IPS-NIHi7 (cell line): ENCODE results near the gene ANXA6.

Experiments used
- DNase-seq: peaks from one replicate; pipeline ENCODE4 v3.0.0; 2012; ENCODE audit warnings: mixed read lengths; ENCODE audit errors: extremely low spot score

Gene ANXA6

GRCh38 chr5:151081431-151082281, 75.9 kb downstream of the ANXA6 start:
- no peak for DNase-seq

DNA sequence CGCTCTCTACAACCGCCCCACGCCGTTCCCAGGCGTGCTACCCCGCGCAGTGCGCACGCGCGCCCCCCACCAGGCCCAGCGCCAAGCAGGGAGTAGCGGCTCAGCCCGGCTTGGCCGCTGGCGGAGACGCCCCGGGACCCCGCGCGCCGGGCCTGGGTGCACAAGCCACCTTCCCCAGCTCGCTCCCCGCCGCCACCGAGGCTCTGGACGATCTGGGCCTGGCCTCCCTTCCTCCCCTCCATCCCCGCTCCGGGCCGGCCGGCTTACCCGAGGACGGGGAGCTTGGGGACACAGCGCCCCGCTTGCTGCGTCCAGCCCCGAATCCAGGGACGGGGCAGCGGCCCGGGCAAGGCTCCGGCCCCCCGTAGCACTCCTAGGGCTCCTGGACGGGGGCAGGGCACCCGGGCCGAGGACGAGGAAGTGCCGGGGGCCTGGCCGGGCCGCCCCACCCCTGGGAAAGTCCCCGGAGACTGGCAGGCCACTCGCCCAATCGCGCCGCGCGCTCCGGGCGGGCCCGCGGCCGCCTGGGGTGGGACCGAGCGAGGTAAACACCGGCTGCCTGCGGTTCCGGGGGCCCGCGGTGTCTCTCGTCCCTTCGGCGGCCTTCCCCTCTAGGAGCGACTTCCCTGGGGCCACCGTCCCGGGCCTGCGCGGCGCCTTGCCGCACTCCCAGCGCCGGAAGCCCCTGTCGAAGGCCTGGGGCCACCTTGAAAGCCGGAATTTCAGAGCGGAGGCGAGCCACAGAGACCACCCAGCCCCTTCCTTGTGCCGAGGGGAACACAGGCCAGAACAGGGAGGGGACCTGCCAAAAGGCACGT, 76.8 kb downstream of the ANXA6 start, which contains the start of gene TNIP1:
Gene TNIP1, minus strand, starts transcription at position 422 of the 818 bp plus-strand sequence. CDS start 15,939 bp downstream, outside the sequence.
- peak; percentile 93 for DNase-seq

DNA sequence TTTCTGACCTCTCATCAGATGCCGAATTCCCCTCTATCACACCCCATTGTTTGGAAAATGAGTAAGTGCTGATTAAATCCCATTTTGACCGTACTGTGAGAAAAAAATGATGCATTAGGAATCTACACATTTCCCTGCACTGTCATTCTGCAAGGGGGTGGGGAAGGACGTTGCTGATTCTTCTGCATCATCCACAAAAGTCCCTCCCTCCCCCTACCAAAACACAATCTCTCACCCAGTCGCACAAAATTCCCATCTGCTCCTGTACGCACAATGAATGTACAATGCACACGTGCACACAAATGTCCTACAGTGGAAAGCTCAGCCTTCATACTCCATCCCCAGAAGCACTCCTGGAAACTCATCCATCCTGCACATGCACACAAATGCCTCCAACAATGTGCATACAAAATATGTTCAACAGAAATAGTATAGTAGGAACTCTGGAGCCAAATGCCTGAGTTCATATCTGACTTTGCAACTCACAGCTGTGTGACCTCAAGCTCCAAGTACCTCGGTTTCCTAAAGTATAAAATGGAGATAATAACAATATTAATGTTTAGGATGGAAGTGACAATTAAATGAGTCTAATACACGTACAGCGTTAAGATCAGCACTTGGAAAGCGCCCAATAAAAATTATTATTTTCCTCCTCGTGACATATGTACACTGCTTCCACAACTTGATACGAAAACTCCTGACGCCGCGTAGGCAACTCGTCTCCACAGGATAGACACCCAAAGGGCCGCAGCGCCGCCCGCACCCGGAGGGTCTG, 77.6 kb downstream of the ANXA6 start:
- no peak for DNase-seq

DNA sequence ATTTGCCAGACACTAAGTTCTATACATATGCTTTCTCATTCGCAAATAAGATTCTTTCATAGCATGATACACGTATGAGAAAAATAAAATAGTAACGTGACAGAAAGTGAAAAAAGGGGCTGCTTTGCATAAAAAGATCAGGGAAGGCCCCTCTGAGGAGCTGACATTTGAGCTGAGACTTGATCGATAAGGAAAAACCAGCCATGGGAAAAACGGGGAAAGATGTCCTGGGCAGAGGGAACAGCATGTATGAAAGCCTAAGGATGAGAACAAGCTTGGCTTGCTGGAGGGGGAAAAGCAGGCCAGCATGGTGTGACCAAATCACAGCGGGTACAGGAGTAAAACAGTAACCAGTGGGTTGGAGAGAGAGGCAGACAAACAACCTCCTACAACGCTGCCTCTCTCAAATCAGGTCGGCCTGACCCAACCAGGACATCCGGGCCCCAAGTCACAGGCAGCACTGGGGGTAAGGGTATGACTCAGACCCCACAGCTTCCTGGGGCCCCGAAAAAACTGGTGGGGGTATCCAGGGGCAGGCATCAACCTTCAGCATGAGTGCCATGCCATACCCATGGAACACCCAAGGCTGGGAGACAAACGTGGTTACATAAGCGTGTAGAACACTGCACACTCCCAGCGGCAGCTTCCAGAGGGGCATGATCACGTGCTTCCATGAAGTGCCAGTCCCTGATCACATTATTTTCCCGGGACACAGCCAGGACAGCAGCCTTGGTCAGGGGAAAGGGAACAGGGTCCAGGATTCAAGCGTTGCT, 78.9 kb downstream of the ANXA6 start:
- DNase-seq: no peak

DNA sequence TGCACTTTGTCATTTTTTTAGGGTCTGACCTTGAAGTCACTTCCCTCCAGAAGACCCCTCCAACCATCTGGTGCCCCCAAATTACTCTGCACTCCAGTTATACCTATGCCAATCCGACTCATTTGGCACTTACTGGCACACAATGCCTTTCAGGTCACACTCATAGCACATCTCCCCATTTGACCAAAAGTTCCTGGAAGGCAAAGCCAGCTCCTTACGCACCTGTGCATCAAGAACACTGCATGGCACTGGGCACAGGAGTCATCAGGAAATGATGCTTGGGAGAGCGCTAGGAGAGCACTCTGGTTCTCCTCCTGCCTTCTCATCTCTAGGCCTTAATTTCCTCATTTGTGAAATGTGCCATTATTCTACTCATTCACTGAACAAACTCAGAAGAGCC, 79.6 kb downstream of the ANXA6 start:
- DNase-seq: no peak

DNA sequence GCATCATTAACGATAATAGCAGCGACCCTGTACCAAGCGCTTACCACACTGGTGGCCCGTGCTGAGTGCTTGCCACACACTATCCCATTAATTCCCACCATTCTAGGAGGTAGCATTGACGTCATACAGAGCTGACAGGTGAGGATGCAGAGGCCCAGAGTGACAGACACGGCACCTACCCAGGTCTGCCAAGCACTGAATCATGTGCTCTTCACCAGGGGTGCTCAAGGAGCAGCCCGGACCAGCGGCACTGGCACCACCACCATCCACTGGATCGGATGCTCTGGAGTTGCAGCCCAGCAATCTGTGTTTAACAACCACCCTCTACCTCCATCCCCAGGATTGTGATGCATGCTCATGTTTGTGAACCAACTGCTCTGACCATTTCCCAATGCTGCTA, 80.2 kb downstream of the ANXA6 start:
- no peak for DNase-seq

DNA sequence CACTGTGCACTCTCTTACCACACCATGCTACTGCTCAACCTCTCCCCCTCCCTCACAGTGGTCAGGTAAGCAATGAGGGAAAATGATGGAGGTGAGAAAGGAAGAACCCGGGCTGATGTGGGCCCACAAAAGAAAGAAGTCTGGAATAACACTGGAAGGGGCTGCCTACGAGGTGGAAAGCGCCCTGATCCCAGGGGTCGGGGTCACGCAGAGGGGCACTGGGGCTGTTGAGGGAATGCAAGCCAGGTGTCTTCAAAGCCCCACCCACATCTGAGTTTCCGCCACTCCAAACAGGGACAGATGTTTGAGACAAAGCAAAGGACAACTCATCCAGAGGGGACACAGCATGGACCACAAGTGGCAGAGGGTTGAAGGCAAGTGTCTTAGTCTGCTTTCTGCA, 81.0 kb downstream of the ANXA6 start:
- no peak for DNase-seq

GRCh38 chr5:151075698-151076331, 81.8 kb downstream of the ANXA6 start:
- DNase-seq: no peak

DNA sequence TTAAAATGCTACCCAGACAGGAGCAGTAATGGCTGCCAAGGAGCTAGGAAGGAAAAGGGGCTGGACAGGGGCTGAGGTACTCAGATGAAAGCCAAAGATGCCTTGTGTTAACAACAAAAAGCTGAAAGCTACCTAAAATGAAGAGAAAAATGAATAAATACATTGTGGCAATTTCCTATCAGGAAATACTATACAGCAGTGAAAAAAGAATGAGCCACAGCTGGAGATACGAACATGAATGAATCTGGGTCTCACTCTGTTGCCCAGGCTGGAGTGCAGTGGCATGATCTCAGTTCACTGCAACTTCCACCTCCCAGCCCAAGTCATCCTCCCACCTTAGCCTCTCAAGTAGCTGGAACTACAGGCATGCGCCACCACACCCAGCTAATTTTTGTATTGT, 83.0 kb downstream of the ANXA6 start:
- DNase-seq: no peak

GRCh38 chr5:151073280-151073679, 84.3 kb downstream of the ANXA6 start:
- no peak for DNase-seq

DNA sequence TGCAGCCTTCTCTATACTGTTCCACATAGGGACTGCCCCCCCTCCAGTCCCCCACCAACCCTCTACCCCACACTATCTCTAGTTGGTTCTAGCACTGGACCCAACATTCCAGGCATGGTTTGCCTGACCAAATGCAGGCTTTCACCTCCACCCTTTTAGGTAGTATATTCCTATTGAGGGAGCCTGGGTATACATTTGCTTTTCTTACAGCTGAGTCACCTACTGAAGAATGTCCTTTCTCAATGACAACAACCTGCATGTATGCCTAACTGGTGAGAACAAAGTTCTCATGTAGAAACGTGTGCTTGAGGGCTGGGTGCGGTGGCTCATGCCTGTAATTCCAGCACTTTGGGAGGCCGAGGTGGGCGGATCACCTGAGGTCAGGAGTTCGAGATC, 85.0 kb downstream of the ANXA6 start:
- no peak for DNase-seq

- no peak for DNase-seq
These were observed 85.5 kb downstream of the ANXA6 start for GRCh38 chr5:151071848-151072629.

DNA sequence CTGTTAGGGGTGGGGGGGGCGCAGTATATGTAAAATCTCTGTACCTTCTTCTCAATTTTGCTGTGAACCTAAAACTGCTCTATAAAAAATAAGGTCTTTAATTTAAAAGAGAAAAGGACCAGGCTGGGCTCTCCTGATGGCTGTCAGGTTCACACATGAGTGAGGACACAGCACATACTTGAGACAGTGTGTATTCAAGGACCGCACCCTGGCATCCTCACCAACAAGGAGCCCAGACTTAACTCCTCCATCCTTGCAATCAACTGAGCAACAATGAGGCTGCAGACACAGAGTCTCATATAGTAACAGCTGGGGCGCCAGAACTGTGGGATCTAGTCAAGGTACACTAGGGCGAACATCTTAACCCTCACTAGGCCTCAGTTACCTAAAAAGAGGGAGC, 86.6 kb downstream of the ANXA6 start:
- no peak for DNase-seq

GRCh38 chr5:151070449-151070848, 87.1 kb downstream of the ANXA6 start:
- DNase-seq: no peak

GRCh38 chr5:151068433-151069197, 89.0 kb downstream of the ANXA6 start:
- no peak for DNase-seq

- no peak for DNase-seq
These were observed 89.7 kb downstream of the ANXA6 start for GRCh38 chr5:151067632-151068432.

- DNase-seq: no peak
These were observed 90.7 kb downstream of the ANXA6 start for GRCh38 chr5:151066920-151067319.

GRCh38 chr5:151065609-151066008, 92.0 kb downstream of the ANXA6 start:
- DNase-seq: no peak
